Liver (tissue), 9 donors: ENCODE data around the gene SMG7. TPM values are rescaled to one million over a fixed set of nuclear protein-coding genes. Genes with fewer than 3 reads are reported as not detected.

Experiments
- DNase-seq: peaks from one replicate; pipeline ENCODE4 v3.0.0-alpha.2; 2017; ENCODE audit warnings: low spot score
- H3K27ac ChIP-seq, 2 donors: one replicate each; pipeline ENCODE4 v1.7.0; 2013; ENCODE audit warnings: inconsistent platforms in 2 of 2, low read length in 2 of 2, control low read depth in 1 of 2, low read depth in 1 of 2, mild to moderate bottlenecking in 1 of 2
- H3K27me3 ChIP-seq, 4 donors: one replicate each; pipeline versions ENCODE4 v1.6.1 to v1.7.0; 2013; ENCODE audit warnings: low read length in 3 of 4, inconsistent platforms in 1 of 4, mild to moderate bottlenecking in 1 of 4, moderate library complexity in 1 of 4; ENCODE audit not compliant: control insufficient read depth in 4 of 4, insufficient read depth in 4 of 4
- H3K36me3 ChIP-seq, 4 donors: one replicate each; pipeline versions ENCODE4 v1.6.1 to v1.7.0; 2013; ENCODE audit warnings: low read length in 3 of 4, mild to moderate bottlenecking in 3 of 4, low read depth in 1 of 4, moderate library complexity in 1 of 4; ENCODE audit not compliant: control insufficient read depth in 4 of 4, insufficient read depth in 3 of 4
- H3K4me1 ChIP-seq, 4 donors: one replicate each; pipeline versions ENCODE4 v1.6.1 to v1.7.0; 2013; ENCODE audit warnings: low read length in 3 of 4, mild to moderate bottlenecking in 3 of 4, moderate library complexity in 1 of 4; ENCODE audit not compliant: control insufficient read depth in 4 of 4, insufficient read depth in 4 of 4
- H3K4me3 ChIP-seq, 3 donors: one replicate each; pipeline versions ENCODE4 v1.6.1 to v1.7.0; 2013; ENCODE audit warnings: low read length in 3 of 3, control low read depth in 1 of 3, low read depth in 1 of 3, mild to moderate bottlenecking in 1 of 3
- H3K9ac ChIP-seq, 2 donors: one replicate each; pipeline ENCODE4 v1.7.0; 2013; ENCODE audit warnings: low read length in 2 of 2, mild to moderate bottlenecking in 2 of 2, moderate library complexity in 2 of 2, control low read depth in 1 of 2, low read depth in 1 of 2
- H3K9me3 ChIP-seq, 4 donors: one replicate each; pipeline versions ENCODE4 v1.6.1 to v1.7.0; 2013; ENCODE audit warnings: low read length in 3 of 4; ENCODE audit not compliant: control insufficient read depth in 4 of 4
- FOXA1 ChIP-seq: IDR thresholded peaks from 2 replicates; pipeline ENCODE4 v1.6.1; 2016; ENCODE audit warnings: antibody characterized with exemption
- FOXA2 ChIP-seq: IDR thresholded peaks from 2 replicates; pipeline ENCODE4 v1.6.1; 2016; ENCODE audit warnings: antibody characterized with exemption
- GABPA ChIP-seq, 2 donors: IDR thresholded peaks in 1 of 2; conservative IDR thresholded peaks in 1 of 2; 2 replicates each; pipeline ENCODE4 v1.6.1; 2016; ENCODE audit warnings: antibody characterized with exemption in 2 of 2, mild to moderate bottlenecking in 1 of 2, moderate library complexity in 1 of 2
- HNF4A ChIP-seq, 2 donors: conservative IDR thresholded peaks; 2 replicates each; pipeline ENCODE4 v1.6.1; 2016; ENCODE audit warnings: antibody characterized with exemption in 2 of 2, mild to moderate bottlenecking in 2 of 2
- HNF4G ChIP-seq: IDR thresholded peaks from 2 replicates; pipeline ENCODE4 v1.6.1; 2016; ENCODE audit warnings: antibody characterized with exemption
- JUND ChIP-seq, 2 donors: IDR thresholded peaks; 2 replicates each; pipeline ENCODE4 v1.6.1; 2016; ENCODE audit warnings: antibody characterized with exemption in 2 of 2
- NR2F2 ChIP-seq: IDR thresholded peaks from 2 replicates; pipeline ENCODE4 v1.6.1; 2016; ENCODE audit warnings: antibody characterized with exemption
- RAD21 ChIP-seq, 2 donors: IDR thresholded peaks; 2 replicates each; pipeline ENCODE4 v1.6.1; 2016; ENCODE audit warnings: antibody characterized with exemption in 2 of 2, mild to moderate bottlenecking in 2 of 2
- RXRA ChIP-seq, 2 donors: IDR thresholded peaks; 2 replicates each; pipeline ENCODE4 v1.6.1; 2017 to 2018; ENCODE audit warnings: antibody characterized with exemption in 2 of 2, mild to moderate bottlenecking in 1 of 2
- SP1 ChIP-seq: IDR thresholded peaks from 2 replicates; pipeline ENCODE4 v1.6.1; 2018; ENCODE audit warnings: antibody characterized with exemption, mild to moderate bottlenecking
- TAF1 ChIP-seq: conservative IDR thresholded peaks from 2 replicates; pipeline ENCODE4 v1.6.1; 2016; ENCODE audit warnings: antibody characterized with exemption, mild to moderate bottlenecking
- WGBS: extraction: QIAGEN DNeasy Blood & Tissue Kit; methylation state at CpG from one replicate; pipeline ENCODE4 v1.1.7; 2013; 5-methylcytosine and 5-hydroxymethylcytosine counted together
- polyA plus RNA-seq, 2 donors: library from polyadenylated mRNA; stranded (reverse) in 1 of 2; unstranded in 1 of 2; fragments of 200-250 nt in 1 of 2; fragments of >200 nt in 1 of 2; fragmentation: Nextera tagmentation in 1 of 2; extraction: Ambion mirVana in 1 of 2; gene quantifications; one replicate each; pipeline versions ENCODE4 v1.2.1 to v1.2.3, GENCODE V29; 2013 to 2015
- total RNA-seq, 2 donors: library from RNA; depleted of rRNA; stranded (reverse); fragments of >200 nt; gene quantifications; one replicate each; pipeline ENCODE4 v1.2.3, GENCODE V29; 2014
- TF ChIP-seq, protein P1 (sequence below): IDR thresholded peaks from 2 replicates; pipeline ENCODE4 v1.6.1; 2016; ENCODE audit warnings: antibody characterized with exemption
- TF ChIP-seq, protein P2 (sequence below): IDR thresholded peaks from 2 replicates; pipeline ENCODE4 v1.6.1; 2016; ENCODE audit warnings: antibody characterized with exemption
- TF ChIP-seq, protein P3 (sequence below): IDR thresholded peaks from 2 replicates; pipeline ENCODE4 v1.6.1; 2016; ENCODE audit warnings: antibody characterized with exemption, mild to moderate bottlenecking
- TF ChIP-seq, protein P4 (sequence below): fragments of 150-350 bp; IDR thresholded peaks from 2 replicates; pipeline ENCODE4 v1.5.1; 2017; ENCODE audit warnings: improper control_type of control experiment, low read depth, low read length; ENCODE audit not compliant: missing input control
- donor health status: healthy.
- donor health status: healthy.
- donor health status: healthy.
- donor health status: healthy.
- donor health status: healthy.

SMG7 gene
- total and polyA plus RNA-seq, 4 donors: 9.5 to 28.7 (median 13.6) TPM

- Histone ChIP-seq H3K4me3 (no peak overlapping the region), H3K9me3 (no peaks in the 10 kb centered on the region), H3K27me3 (no peaks in the 10 kb centered on the region), H3K4me1 (peaks cover 0 to 3% (median 0%) of the 10 kb centered on the region in 4 donors), H3K36me3 (no peaks in the 10 kb centered on the region), H3K27ac (no peak overlapping the region), H3K9ac (no peak overlapping the region)
- WGBS: 75% methylated on average over 6 of the region's 6 CpGs
- DNase-seq: no peak
- TF ChIP-seq FOXA2: no peak
These were observed 111.2 kb downstream of the SMG7 start for GRCh38 chr1:183583466-183583865.

DNA sequence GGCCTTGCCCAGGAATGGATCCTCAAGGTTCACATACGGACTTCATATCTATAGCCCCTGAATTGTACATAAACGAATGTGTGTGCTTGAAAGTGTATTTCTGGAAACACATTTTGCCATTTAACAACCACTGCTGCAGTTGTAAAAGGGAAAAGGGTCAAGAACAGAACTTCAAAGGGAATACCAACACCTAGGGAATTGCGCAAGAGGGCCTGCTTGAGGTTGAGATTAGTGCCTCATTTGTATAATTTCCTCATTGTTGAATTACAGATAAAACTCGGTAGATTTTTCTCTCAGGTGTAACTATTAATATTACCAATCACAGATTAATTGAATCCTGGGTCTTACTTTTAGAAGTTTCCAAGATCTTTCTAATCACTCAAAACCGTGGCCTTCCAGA, 111.8 kb downstream of the SMG7 start:
- Histone ChIP-seq H3K9ac (no peak overlapping the region), H3K27me3 (no peaks in the 10 kb centered on the region), H3K9me3 (no peaks in the 10 kb centered on the region), H3K27ac (no peak overlapping the region), H3K36me3 (no peaks in the 10 kb centered on the region), H3K4me3 (no peak overlapping the region), H3K4me1 (peaks cover 0 to 3% (median 0%) of the 10 kb centered on the region in 4 donors)
- no peak for DNase-seq
- 73% methylated on average over 5 of the region's 5 CpGs for WGBS
- TF ChIP-seq HNF4A (conservative IDR thresholded peaks at IDR 0.05): no peak
- no peak for TF ChIP-seq TAF1

GRCh38 chr1:183585038-183585437, 112.7 kb downstream of the SMG7 start:
- no peak for DNase-seq
- 88% methylated on average over 6 of the region's 6 CpGs for WGBS
- no peaks in the 10 kb centered on the region for H3K36me3 ChIP-seq
- H3K27me3 ChIP-seq: no peaks in the 10 kb centered on the region
- no peak overlapping the region for H3K27ac ChIP-seq
- H3K4me1 ChIP-seq: peaks cover 0 to 3% (median 0%) of the 10 kb centered on the region in 4 donors
- no peak overlapping the region for H3K9ac ChIP-seq
- H3K9me3 ChIP-seq: no peaks in the 10 kb centered on the region
- TF ChIP-seq FOXA2 (no peak), RAD21 (IDR thresholded peaks at IDR 0.05) (no peak), FOXA1 (no peak), JUND (IDR thresholded peaks at IDR 0.05) (no peak), SP1 (no peak), TAF1 (no peak), RXRA (IDR thresholded peaks at IDR 0.05) (no peak), HNF4G (no peak), GABPA (IDR thresholded peaks at IDR 0.05 in 1 of 2, conservative IDR thresholded peaks at IDR 0.05 in 1 of 2) (no peak), NR2F2 (no peak), HNF4A (conservative IDR thresholded peaks at IDR 0.05) (no peak)
- TF ChIP-seq, protein P1, sequence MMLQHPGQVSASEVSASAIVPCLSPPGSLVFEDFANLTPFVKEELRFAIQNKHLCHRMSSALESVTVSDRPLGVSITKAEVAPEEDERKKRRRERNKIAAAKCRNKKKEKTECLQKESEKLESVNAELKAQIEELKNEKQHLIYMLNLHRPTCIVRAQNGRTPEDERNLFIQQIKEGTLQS: no peak
- TF ChIP-seq, protein P2, sequence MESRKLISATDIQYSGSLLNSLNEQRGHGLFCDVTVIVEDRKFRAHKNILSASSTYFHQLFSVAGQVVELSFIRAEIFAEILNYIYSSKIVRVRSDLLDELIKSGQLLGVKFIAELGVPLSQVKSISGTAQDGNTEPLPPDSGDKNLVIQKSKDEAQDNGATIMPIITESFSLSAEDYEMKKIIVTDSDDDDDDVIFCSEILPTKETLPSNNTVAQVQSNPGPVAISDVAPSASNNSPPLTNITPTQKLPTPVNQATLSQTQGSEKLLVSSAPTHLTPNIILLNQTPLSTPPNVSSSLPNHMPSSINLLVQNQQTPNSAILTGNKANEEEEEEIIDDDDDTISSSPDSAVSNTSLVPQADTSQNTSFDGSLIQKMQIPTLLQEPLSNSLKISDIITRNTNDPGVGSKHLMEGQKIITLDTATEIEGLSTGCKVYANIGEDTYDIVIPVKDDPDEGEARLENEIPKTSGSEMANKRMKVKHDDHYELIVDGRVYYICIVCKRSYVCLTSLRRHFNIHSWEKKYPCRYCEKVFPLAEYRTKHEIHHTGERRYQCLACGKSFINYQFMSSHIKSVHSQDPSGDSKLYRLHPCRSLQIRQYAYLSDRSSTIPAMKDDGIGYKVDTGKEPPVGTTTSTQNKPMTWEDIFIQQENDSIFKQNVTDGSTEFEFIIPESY: no peak
- TF ChIP-seq, protein P3, sequence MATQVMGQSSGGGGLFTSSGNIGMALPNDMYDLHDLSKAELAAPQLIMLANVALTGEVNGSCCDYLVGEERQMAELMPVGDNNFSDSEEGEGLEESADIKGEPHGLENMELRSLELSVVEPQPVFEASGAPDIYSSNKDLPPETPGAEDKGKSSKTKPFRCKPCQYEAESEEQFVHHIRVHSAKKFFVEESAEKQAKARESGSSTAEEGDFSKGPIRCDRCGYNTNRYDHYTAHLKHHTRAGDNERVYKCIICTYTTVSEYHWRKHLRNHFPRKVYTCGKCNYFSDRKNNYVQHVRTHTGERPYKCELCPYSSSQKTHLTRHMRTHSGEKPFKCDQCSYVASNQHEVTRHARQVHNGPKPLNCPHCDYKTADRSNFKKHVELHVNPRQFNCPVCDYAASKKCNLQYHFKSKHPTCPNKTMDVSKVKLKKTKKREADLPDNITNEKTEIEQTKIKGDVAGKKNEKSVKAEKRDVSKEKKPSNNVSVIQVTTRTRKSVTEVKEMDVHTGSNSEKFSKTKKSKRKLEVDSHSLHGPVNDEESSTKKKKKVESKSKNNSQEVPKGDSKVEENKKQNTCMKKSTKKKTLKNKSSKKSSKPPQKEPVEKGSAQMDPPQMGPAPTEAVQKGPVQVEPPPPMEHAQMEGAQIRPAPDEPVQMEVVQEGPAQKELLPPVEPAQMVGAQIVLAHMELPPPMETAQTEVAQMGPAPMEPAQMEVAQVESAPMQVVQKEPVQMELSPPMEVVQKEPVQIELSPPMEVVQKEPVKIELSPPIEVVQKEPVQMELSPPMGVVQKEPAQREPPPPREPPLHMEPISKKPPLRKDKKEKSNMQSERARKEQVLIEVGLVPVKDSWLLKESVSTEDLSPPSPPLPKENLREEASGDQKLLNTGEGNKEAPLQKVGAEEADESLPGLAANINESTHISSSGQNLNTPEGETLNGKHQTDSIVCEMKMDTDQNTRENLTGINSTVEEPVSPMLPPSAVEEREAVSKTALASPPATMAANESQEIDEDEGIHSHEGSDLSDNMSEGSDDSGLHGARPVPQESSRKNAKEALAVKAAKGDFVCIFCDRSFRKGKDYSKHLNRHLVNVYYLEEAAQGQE: no peak
- TF ChIP-seq, protein P4, sequence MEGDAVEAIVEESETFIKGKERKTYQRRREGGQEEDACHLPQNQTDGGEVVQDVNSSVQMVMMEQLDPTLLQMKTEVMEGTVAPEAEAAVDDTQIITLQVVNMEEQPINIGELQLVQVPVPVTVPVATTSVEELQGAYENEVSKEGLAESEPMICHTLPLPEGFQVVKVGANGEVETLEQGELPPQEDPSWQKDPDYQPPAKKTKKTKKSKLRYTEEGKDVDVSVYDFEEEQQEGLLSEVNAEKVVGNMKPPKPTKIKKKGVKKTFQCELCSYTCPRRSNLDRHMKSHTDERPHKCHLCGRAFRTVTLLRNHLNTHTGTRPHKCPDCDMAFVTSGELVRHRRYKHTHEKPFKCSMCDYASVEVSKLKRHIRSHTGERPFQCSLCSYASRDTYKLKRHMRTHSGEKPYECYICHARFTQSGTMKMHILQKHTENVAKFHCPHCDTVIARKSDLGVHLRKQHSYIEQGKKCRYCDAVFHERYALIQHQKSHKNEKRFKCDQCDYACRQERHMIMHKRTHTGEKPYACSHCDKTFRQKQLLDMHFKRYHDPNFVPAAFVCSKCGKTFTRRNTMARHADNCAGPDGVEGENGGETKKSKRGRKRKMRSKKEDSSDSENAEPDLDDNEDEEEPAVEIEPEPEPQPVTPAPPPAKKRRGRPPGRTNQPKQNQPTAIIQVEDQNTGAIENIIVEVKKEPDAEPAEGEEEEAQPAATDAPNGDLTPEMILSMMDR: no peak
- no peak overlapping the region for H3K4me3 ChIP-seq
